Sigmoid colon (tissue), 7 donors: ENCODE results near the gene CD55. TPM values are rescaled to one million over a fixed set of nuclear protein-coding genes. Genes with fewer than 3 reads are reported as not detected.

ENCODE experiments used
- DNase-seq: peaks from one replicate; pipeline ENCODE4 v3.0.0-alpha.2; 2019
- H3K27ac ChIP-seq, 4 donors: fragments of 200-600 bp; sonication (generic); one replicate each; pipeline ENCODE4 v1.5.1; 2016 to 2019; ENCODE audit warnings: mild to moderate bottlenecking in 1 of 4
- H3K27me3 ChIP-seq, 3 donors: fragments of 200-600 bp; sonication (generic); one replicate each; pipeline ENCODE4 v1.5.1; 2019; ENCODE audit warnings: mild to moderate bottlenecking in 1 of 3
- H3K36me3 ChIP-seq, 4 donors: fragments of 200-600 bp; sonication (generic); one replicate each; pipeline ENCODE4 v1.5.1; 2016 to 2019
- H3K4me1 ChIP-seq, 4 donors: fragments of 200-600 bp; sonication (generic); one replicate each; pipeline ENCODE4 v1.5.1; 2017 to 2019
- H3K4me3 ChIP-seq, 4 donors: fragments of 200-600 bp; sonication (generic); one replicate each; pipeline ENCODE4 v1.5.1; 2017 to 2019; ENCODE audit warnings: mild to moderate bottlenecking in 2 of 4, moderate library complexity in 1 of 4
- H3K9me3 ChIP-seq, 4 donors: fragments of 200-600 bp in 3 of 4; sonication (generic) in 3 of 4; one replicate each; pipeline versions ENCODE4 v1.5.1 to v1.6.1; 2013 to 2019
- EP300 ChIP-seq, 4 donors: sonication (generic); formaldehyde crosslinking; IDR thresholded peaks; one replicate each; pipeline ENCODE4 v1.6.1; 2017; ENCODE audit warnings: antibody characterized with exemption in 4 of 4
- POLR2A ChIP-seq, 2 donors: fragments of 450-650 bp; IDR thresholded peaks; one replicate each; pipeline ENCODE4 v1.6.1; 2016; ENCODE audit warnings: antibody characterized with exemption in 2 of 2, mild to moderate bottlenecking in 2 of 2, moderate library complexity in 2 of 2
- POLR2AphosphoS5 ChIP-seq, 4 donors: sonication (generic); formaldehyde crosslinking; IDR thresholded peaks; one replicate each; pipeline ENCODE4 v1.6.1; 2017; ENCODE audit warnings: antibody characterized with exemption in 4 of 4
- WGBS, 2 donors: extraction: QIAGEN DNeasy Blood & Tissue Kit; methylation state at CpG; one replicate each; pipeline ENCODE4 v1.1.7; 2013; 5-methylcytosine and 5-hydroxymethylcytosine counted together
- intact Hi-C: fragments of 100-400 bp; cut with DNase I; formaldehyde crosslinking; loops from one replicate; pipeline ENCODE4 v1.15.1; 2023
- polyA plus RNA-seq, 3 donors: library from polyadenylated mRNA; stranded (reverse); fragments of 200-250 nt; gene quantifications; one replicate each; pipeline ENCODE4 v1.2.3, GENCODE V29; 2013
- total RNA-seq, 4 donors: library from RNA; depleted of rRNA; stranded (reverse); fragments of >200 nt; gene quantifications; one replicate each; pipeline ENCODE4 v1.1.0, GENCODE V29; 2016
- TF ChIP-seq, protein P1 (sequence below), 4 experiments: fragments of 450-650 bp in 3 of 4; fragments of 200-600 bp in 1 of 4; IDR thresholded peaks; one replicate each; pipeline ENCODE4 v1.5.1; 2016 to 2019; ENCODE audit warnings: antibody characterized with exemption in 4 of 4, mild to moderate bottlenecking in 3 of 4, moderate library complexity in 2 of 4
- donor health status: healthy with polysubstance abuse.
- donor health status: Bipolar disorder and iron deficiency.
- donor health status: healthy.

Gene CD55
- total and polyA plus RNA-seq, 7 donors, result 10.8 to 56.1 (median 41.5) TPM

DNA sequence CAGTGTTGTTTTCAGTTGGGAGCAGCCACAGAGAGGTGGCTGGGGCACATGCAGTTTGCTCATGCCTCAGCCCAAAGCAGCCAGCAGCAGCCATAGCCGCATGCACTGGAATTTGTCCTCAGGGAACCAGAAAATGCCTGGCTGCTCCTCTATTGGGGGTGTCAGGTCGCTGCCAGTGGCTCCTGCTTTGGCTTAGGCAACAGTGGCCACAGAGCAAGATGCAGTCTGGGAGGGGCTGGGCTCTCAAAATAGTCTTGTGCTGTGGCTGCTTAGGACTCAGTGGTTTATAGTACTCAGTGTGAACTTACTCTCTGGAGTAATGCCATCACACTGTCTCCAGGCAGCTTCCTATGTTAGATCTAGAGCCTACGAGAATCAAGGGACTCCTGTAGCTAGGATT, 25.0 kb downstream of the CD55 start:
- H3K27me3 ChIP-seq, result no peaks in the 10 kb centered on the region
- H3K36me3 ChIP-seq, result peaks cover 0 to 17% (median 9%) of the 10 kb centered on the region in 4 donors
- TF ChIP-seq, protein P1, sequence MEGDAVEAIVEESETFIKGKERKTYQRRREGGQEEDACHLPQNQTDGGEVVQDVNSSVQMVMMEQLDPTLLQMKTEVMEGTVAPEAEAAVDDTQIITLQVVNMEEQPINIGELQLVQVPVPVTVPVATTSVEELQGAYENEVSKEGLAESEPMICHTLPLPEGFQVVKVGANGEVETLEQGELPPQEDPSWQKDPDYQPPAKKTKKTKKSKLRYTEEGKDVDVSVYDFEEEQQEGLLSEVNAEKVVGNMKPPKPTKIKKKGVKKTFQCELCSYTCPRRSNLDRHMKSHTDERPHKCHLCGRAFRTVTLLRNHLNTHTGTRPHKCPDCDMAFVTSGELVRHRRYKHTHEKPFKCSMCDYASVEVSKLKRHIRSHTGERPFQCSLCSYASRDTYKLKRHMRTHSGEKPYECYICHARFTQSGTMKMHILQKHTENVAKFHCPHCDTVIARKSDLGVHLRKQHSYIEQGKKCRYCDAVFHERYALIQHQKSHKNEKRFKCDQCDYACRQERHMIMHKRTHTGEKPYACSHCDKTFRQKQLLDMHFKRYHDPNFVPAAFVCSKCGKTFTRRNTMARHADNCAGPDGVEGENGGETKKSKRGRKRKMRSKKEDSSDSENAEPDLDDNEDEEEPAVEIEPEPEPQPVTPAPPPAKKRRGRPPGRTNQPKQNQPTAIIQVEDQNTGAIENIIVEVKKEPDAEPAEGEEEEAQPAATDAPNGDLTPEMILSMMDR (IDR thresholded peaks at IDR 0.05), result no peak
- TF ChIP-seq EP300 (IDR thresholded peaks at IDR 0.05) (no peak), POLR2A (IDR thresholded peaks at IDR 0.05) (no peak), POLR2AphosphoS5 (IDR thresholded peaks at IDR 0.05) (no peak)
- intact Hi-C loops, result no loop called here
- H3K27ac ChIP-seq, result no peak overlapping the region
- no peaks in the 10 kb centered on the region for H3K4me1 ChIP-seq
- WGBS, 2 donors, result 87 to 93% methylated on average over 3 of the region's 3 CpGs
- no peak for DNase-seq
- H3K9me3 ChIP-seq, result no peaks in the 10 kb centered on the region
- no peak overlapping the region for H3K4me3 ChIP-seq

DNA sequence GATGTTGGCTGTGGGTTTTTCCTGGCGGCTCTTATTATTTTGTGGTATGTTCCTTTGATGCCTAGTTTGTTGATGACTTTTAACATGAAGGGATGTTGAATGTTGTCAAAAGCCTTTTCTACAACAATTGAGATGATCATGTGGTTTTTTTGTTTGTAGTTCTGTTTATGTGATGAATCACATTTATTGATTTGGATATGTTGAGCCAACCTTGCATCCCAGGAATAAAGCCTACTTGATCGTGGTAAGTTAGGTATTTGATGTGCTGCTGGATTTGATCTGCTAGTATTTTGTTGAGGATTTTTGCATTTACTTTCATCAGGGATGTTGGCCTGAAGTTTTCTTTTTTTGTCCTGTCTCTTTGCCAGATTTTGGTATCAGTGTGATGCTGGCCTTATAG, 28.5 kb downstream of the CD55 start:
- intact Hi-C loops, result no loop called here
- Histone ChIP-seq H3K27me3 (no peaks in the 10 kb centered on the region), H3K9me3 (no peaks in the 10 kb centered on the region), H3K4me3 (no peak overlapping the region), H3K27ac (no peak overlapping the region), H3K4me1 (no peaks in the 10 kb centered on the region), H3K36me3 (peaks cover 0 to 17% (median 9%) of the 10 kb centered on the region in 4 donors)
- TF ChIP-seq POLR2AphosphoS5 (IDR thresholded peaks at IDR 0.05) (no peak), POLR2A (IDR thresholded peaks at IDR 0.05) (no peak), EP300 (IDR thresholded peaks at IDR 0.05) (no peak)
- TF ChIP-seq, protein P1 (IDR thresholded peaks at IDR 0.05), result no peak
- no peak for DNase-seq
- WGBS, 2 donors, result 95 to 99% methylated on average over 2 of the region's 2 CpGs

DNA sequence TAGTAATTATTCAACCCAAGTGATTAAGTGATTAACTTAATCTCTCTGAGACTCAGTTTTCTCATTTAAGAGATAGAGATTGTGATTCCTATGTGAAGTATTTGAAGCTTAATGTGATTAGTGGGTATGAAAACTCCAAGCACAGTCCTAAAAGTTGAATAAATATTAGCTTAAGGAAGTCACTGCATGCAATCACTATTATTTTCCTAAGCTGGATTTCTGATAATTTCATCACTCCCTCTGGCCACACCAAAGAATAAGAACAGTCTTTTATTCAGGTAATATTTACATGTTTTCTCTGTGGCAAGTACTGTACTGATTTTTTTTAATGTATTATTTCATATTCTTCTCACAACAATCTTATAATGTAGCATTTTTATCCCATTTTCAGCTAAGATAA, 31.1 kb downstream of the CD55 start:
- H3K27ac ChIP-seq, result no peak overlapping the region
- no peaks in the 10 kb centered on the region for H3K9me3 ChIP-seq
- H3K27me3 ChIP-seq, result no peaks in the 10 kb centered on the region
- intact Hi-C loops, result no loop called here
- peaks cover 0 to 7% (median 3%) of the 10 kb centered on the region in 4 donors for H3K36me3 ChIP-seq
- H3K4me1 ChIP-seq, result no peaks in the 10 kb centered on the region
- no peak overlapping the region for H3K4me3 ChIP-seq
- no peak for TF ChIP-seq EP300 (IDR thresholded peaks at IDR 0.05)
- TF ChIP-seq, protein P1 (IDR thresholded peaks at IDR 0.05), result no peak
- TF ChIP-seq POLR2A (IDR thresholded peaks at IDR 0.05), result no peak
- TF ChIP-seq POLR2AphosphoS5 (IDR thresholded peaks at IDR 0.05), result no peak
- DNase-seq, result no peak

DNA sequence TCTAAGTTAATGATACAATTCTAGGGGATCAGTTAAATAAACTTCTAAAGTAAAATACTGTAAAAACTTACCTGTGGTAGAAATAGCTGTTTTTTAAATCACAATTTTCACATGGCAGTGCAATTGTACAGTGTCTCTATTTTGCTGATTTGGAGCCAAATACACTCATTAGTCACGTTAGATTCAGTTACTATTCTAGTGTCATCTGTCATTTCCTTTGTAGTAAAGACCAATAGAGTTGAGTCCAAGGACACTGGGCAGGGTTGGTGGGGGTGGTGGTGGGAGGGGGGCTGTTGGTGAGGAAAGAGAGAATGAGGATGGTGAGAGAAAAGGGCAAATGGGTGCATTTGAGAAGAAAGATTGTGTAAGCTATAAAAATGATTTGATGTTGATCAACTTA, 33.6 kb downstream of the CD55 start:
- Histone ChIP-seq H3K4me1 (no peaks in the 10 kb centered on the region), H3K27me3 (no peaks in the 10 kb centered on the region), H3K4me3 (no peak overlapping the region), H3K36me3 (no peaks in the 10 kb centered on the region), H3K9me3 (no peaks in the 10 kb centered on the region), H3K27ac (no peak overlapping the region)
- intact Hi-C loops, result no loop called here
- TF ChIP-seq POLR2A (IDR thresholded peaks at IDR 0.05) (no peak), POLR2AphosphoS5 (IDR thresholded peaks at IDR 0.05) (no peak), EP300 (IDR thresholded peaks at IDR 0.05) (no peak)
- TF ChIP-seq, protein P1 (IDR thresholded peaks at IDR 0.05), result no peak
- 51 to 65% methylated on average over 1 of the region's 1 CpG for WGBS, 2 donors
- DNase-seq, result no peak
